ENCODE data around the gene GNPTAB.

Gene GNPTAB

DNA sequence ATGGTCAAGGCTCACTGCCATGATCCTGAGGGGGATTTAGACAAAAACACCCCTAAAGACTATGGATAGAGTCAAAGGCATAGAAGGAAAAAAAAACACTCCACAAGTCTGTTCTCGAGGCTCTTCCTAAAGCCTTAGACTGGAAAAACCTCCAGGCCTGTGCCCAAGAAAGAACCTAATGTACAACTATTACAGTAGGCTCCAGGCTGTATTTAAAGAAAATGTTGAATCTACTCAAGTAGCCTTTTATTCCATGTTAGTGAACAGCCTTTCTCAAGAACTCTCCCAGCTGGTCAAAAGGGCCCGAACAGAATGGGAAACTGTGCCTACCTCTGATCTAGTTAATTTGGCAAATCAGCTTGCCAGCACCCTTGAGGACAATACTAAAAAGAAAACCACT, 28.3 kb downstream of the GNPTAB start:
- no peak for DNase-seq

DNA sequence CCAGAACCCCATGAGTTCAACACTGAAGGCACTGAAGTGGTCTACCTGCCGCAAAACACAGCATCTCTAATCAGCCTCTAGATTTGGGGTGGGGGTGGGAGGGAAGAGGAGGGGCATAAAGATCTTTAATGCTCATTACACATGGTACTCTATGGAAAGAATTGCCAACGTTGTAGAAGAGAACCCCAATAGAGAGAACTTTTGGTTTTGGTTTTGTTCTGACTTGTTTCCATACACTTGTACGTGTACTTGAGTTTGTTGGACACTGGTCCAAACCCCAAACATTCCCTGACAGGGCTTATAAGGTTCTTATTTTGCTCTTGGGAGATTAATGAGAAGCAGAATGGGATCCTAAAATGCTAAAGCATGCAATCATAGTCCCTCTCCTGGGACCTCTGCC, 31.0 kb downstream of the GNPTAB start:
- no peak for DNase-seq

DNA sequence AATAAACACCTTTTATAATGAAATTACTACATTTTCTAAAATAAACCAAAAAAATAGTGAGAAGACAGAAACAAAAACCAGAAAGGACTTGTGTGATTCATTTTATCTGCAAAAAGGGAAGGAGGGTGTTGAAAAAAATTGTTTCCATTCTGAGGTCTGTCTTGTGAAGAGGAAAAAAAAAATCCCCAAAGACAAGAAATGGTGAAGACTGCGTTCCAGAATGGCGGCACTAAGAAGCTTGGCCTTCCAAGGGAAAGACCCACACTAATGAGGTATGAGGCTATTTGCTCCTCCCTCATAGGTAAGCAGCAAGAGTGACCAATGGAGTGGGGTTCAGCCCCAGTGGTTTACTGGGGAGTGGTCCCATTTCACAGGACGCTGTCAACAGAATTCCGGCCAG, 35.0 kb downstream of the GNPTAB start:
- no peak for DNase-seq

DNA sequence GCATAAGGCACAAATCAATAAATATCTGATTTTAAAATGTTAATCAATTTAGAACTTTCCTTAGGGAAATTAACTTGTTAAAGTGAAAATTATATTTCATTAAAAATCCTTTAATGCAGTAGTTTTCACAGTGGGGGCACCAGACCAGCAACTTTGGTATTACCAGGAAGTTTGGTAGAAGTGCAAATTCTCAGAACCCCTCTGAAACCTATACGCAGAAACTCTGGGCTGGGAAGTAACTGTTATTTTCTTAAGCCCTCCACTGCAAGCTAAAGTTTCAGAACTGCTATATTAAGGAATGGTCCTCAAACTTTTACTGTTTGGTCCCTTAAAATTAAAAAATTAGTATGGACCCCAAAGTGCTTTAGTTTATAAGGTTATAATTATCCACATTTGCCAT, 35.7 kb downstream of the GNPTAB start:
- DNase-seq = no peak

DNA sequence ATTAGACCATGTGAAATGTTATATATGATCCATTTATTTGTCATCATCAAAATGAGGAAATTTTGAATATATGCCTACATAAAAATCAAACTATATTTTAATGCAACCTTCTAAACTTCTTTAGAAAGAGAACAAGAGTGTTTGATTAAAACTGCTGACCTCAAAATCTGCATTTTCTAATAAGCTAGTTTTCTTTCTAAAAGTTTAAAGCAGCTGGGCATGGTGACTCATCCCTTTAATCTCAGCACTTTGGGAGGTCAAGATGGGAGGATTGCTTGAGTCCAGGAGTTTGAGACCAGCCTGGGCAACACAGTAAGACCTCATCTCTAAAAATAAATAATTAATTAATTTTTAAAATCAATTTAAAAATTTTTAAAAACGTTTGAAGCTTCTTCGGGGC, 36.2 kb downstream of the GNPTAB start:
- DNase-seq = no peak

DNA sequence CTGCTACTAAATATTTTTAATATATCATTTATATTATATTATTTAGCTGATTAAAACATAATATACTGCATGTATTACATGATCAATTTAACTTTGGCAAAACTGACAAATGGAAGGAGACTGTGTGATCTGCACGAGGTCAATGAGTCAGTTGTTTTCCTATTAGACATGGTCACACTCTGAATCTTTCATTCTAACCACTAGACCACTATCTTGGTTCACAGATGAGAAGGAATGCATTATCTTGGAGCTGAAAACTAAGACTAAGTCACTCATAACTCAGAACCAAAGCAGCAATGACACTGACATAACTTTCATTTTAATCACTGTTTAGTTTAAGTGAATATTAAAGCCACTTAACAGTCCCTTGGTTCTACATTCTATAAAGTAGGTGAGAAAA, 37.4 kb downstream of the GNPTAB start:
- no peak for DNase-seq

DNA sequence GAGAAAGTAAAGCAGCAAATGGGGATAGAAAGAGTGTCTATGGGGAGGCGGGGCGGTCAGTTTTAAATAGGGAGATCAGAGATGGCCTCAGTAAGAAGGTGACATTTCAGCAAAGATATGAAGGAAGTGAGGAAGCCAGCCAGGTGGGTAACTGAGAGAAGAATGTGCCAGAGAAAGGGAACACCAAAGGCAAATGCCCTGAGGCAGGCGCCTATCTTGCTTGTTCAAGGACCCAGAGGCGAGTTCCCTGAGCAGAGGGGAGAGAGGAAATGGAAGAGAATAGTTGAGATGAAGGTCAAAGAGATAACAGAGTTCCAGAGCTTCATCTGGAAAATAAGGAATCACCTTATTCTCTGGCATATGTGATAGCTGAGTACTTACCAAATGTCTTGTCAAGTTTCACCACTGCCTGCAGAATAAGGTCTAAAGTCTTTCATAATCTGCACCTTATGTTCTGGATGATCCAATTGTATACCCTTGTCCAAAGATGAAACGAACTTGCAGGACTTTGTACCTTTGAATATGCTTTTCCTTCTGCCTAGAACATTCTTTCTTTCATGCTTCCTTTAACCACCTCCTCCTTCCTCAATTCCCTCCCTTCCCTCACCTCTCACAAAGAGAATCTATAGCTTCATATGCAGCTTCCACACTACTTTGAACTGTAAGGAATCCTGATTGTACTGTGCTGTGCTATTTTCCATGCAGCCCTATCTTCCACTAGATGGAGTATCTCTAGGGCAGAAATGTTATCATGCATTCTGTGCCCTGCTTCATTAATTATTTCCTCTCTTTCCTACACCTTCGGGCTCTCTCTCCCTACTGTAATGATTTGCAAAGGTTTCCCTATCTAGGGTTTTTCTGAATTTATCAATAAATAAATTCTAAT, 38.5 kb downstream of the GNPTAB start:
- DNase-seq = no peak

DNA sequence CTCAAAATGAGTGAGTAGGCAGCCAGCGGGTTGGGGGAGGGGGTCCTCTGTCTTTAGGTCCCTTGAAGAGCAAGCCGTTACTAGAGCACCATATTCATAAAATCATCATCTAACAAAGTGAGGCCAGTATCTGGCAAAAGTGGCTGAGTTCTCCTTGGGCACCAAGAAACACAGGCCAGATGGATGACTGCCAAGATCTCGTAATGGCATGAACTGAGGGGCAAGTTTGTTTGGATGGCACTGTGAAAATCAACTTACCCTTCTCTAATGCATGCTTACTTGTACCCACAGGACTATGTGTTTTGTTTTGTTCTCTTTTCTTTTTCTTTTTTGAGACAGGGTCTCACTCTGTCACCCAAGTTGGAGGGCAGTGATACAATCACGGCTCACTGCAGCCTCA, 41.6 kb downstream of the GNPTAB start:
- DNase-seq = no peak

DNA sequence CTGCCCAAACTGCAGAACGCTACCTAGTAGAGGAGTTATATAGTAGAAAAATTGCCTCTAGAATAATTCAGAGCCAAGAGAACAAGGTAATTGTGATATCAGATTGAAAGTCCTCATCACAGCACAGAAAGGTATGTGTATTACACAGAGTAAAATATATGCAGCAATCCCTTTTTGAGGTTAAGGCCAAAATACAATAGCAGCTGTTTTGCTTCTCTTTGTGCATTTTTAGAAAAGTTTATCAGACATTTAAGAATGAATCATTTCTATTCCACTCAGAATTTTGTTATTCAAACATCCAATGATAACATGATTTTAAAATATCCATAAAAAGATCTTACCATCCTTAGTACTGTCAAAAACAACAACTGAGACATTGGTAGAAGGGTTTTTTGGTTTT, 45.1 kb downstream of the GNPTAB start:
- DNase-seq = no peak

DNA sequence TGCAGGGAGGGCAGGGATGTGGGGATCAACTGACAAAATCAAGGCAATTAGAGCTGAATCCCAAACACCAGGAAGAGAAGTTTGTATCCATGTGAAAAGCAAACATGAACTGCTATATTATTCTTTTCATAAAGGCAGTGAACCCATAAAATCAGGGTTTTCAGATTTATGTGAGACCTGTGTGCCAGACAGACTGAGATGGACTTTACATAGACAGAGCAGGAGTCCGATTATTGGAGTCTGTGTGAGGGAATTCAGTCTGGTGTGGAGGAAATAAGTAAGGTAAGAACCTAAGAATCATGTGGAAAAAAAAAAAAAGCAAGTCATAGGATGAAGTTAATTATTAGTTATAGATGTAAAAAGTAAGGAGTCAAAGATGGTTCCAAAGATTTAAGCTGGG, 46.4 kb downstream of the GNPTAB start:
- DNase-seq = no peak

DNA sequence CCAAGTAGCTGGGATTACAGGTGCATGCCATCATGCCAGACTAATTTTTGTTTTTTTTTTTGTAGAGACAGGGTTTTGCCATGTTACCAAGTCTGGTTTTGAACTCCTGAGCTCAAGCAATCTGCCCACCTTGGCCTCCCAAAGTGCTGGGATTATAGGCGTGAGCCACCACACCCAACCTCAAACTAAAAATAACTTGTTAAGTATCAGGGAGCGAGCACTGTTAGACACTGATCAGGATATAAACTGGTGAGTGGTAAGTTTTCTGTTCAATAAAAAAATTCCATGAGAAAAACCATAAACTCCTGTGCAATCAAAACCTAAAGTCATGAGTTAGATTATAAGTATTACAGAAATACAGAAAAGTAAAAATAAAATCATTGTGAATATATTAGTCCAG, 46.9 kb downstream of the GNPTAB start:
- no peak for DNase-seq

DNA sequence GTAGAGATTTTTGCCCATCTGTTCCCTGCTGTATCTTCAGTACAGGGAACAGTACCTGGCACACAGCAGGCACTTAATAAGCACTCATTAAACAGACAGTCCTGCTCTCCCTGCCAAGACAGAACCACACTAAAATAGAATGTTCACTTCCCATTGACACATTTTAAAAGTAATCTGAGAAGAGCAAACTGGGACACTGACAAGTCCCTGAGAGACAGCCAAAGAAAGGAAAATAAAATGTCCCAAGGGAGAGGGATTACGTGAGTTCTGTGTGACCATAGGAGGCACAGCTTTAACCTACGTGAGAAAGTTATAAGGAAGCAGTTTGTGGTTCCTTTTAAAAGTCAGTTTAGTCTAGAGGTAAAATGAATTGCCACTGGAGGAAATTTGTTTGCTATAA, 47.6 kb downstream of the GNPTAB start:
- no peak for DNase-seq

DNA sequence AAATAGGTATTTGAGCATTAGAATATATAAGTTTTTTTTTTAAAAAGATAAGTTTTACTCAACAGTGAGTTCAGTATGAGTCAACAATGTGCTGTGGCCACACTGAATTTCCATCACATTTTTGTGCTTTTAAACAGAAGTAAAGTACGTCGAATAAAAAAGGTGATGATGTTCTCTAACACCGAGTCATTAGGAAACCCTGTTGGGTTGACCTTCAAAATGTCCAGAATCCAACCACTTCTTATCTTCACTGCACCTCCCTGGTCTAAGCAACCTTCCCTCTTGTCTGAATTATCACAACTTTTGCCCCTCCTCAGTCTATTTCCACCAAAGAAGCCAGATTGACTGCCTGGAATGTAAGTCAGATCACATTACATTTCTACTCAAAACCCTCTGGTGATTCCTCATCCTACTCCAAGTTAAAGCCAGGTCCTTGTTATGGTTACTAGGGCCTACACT, 48.5 kb downstream of the GNPTAB start:
- no peak for DNase-seq

DNA sequence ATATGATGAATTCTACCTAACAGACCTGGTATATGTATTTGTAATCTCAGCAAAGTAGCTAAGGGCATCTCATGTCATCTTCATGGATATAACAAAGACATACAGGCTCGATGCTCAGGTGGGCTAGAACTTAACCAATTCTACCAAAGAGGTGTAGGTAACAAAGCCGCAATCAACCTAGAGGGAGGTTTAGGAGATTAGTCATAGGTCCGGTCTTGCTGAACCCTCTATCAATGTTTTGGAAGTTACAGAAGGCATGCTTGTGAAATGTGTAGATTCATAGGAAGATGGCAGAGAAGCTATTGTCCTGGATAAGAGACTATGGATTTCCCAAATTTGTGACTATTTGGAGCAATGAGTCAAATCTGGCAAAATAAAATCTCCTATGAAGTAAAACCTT, 48.9 kb downstream of the GNPTAB start:
- DNase-seq = no peak

DNA sequence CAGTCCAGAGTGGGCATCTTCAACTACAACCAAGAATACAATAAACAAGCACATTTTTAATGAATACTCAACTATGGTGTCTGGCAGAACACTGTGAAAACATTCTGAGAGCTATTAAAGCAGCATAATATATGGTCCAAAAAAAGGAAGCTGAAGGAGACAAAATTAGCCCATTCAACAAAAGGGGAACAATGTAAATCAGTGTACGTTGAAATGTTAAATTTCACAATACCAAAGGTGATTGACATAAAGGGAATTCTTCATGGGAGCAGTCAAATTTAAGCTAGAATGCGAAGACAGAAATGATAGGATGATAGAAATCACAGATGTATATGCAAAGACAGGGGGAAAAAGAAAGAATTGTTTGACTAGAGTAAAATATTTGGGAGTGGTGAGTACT, 50.2 kb downstream of the GNPTAB start:
- DNase-seq = no peak

DNA sequence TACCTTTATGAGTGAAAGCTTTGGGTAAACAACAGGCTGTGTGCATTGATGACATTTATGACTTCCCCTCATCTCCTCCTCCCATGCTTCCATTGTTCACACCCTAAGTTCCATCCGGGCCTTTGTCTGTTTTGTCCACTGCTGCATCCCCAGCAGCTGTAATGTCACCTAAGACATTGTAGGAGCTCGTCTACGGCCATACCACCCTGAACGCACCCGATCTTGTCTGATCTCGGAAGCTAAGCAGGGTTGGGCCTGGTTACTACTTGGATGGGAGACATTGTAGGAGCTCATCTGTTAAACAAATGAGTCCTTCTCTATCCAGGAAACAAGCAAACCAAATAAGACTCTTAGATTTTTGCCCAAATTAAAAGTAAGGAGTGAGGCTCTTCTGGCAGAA, 51.1 kb downstream of the GNPTAB start:
- DNase-seq = no peak

DNA sequence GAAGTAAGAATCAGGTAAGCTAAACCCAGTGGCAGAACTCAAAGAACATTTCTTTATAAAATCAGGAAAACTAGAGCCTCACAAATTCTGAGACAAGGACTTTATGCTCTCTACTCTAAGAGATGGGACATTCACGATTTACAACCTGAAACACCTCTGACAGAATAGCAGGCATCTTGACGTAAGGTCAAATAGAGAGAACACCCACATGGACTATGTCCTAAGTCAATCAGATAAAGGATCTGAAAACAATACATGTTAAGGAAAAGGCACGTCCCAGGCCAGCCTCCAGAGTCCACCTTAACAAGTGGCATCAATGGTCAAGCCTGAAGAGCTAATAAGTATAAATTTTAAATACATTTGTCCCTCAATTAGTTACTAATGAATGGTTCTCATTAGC, 51.6 kb downstream of the GNPTAB start:
- DNase-seq = no peak

DNA sequence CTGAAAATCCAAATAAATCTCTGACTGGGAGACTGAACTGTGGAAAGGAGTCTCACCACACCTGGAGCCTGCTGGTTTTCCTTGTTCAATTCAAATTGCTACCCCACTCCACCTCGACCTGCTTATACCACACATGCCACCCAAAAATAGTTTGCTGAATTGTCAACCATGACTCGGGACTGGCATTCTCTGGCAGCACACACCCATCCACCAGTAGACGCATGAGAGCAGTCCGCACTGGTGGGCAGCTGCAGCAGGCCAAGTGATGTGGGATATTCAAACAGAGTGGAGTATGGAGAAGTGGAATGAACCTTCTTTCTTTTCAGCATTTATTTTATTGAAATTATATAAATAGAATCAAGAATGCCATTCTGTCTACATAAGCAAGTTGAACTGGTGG, 52.8 kb downstream of the GNPTAB start:
- DNase-seq = no peak

DNA sequence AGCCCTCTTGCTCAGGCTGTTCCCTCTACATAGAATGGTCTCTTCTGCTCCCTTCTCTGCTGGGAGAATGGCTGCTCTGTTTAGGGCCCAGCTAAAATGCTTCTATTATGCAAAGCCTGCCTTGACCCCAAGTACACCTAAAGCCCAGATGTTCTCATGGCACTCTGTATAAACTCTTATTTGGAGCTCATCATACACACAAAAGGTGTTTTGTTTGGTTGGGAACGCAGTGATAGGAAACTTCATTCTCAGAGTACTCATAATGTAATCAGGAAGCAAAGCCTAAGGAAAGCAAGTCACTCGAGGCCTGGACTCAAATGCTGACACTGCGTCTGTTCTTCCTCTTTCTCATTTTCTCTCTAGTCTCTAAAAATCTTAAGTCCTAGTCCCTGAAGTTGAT, 53.3 kb downstream of the GNPTAB start:
- DNase-seq = no peak

DNA sequence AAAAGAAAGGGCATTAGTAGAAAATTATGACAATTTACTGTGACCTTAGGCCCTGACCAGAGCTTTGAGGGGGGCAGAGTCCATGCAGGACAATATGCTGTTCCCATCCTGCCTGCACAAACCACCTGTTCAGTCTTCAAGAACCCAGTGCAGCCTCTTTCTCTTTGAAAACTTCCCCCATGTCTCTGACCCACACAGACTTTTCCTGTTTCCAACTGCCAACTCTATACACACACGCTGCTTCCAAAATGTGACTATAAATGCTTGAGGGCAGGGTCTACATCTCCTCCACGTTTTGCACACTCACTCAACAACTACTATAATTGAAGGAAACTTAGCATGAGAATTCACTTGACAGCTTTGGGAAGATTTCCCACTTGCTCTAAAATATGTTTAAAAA, 54.9 kb downstream of the GNPTAB start:
- DNase-seq = no peak

DNA sequence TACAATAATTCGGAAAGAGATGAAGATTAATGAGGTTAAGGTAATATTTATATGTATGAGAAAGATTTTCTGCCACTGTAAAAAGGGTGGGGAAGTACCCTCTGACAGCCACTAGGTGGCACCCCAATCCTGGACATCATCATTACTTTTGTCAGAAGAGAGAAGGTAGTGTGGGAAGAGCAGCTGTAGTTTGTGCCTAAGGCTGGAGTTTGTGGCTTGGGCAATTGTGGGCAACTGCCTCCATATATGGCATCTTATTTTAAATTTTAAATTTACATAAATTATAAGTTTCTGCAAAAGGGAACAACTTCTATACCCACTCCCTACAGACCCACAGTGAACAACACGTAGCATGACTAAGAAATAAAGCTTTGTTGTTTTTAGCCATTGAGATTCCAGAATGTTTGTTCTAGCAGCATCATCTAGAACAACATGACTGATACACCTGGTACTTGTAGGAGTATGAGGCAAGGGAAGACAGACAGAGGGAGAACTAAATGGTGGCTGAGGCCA, 57.1 kb downstream of the GNPTAB start:
- DNase-seq = peak; percentile 60

DNA sequence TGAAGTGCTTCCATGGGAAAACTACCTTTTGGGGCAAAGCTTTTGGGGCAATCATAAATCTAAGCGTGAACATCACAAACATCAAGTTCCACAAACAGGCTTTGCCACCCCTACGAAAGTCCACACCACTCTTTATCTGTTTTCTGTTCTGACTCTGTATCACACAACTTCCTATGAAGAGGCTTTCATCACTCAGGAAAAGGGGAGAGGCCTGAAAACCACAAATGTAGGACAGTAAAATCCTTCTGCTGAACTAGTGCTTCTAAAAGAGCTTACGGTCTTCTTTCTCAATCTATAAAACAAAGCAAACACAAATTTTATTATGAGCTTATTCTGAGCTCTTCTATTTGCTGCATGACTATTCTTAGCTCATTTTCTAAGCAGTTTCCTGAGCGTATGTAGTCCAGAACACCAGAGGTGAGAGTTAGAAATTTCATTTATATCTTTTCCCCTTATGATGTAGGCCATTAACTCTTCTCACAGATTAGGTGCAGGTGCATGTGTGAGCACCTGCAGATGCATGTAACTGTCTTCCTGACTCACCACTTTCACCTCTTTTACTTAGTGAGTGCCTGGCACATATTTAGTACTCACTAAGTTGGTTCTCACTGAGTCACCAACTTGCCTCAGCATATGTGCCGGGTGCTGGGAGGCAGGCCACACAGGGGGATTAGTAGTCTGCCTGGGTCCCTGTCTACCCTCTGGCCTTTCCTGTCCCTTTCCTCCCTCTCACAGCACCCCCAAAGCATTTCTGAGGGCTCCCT, 58.6 kb downstream of the GNPTAB start:
- DNase-seq = no peak

DNA sequence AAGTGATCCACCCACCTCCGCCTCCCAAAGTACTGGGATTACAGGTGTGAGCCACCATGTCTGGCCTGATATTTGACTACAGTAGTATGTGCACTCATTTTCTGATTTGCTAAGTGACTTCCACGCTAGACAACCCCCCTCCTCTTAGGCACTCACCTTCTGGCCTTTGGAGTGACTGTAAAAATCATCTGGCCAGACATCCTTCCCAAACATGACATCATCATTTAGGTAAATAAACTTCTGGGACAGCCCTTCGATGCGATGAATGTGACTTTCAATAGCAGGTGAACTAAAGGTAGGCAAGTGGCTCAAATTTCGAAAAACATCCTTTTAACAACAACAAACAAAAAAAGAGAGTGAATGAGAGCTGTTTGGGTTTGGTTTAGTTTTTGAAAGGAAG, 60.9 kb downstream of the GNPTAB start:
- no peak for DNase-seq

DNA sequence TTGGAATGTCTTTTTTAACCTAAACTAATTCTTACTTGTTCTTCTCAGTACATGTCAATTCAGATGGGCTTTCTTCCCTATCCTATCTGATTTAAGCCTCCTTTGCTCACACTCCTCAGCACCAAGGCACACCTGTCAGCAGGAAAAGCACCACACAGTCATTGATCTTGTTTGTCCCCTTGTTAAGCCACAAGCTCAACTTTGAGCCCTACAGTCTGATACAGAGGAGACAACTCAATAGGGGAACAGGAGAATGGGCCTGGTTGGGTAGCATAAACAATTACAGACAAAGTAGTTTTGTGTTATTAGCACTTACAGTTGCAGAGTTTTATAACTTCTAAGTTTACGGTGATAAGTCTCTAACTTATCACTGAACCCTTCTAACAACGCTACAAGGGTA, 62.0 kb downstream of the GNPTAB start:
- DNase-seq = no peak

All from activated T-cell treated with anti-CD3 and anti-CD28 coated beads for 4 hours (primary cell).